HTR-8/SVneo (cell line): ENCODE data around the gene PLPPR5.

Source experiments
- DNase-seq: peaks from one replicate; pipeline ENCODE4 v3.0.0; 2011; ENCODE audit warnings: low spot score, mixed read lengths; ENCODE audit not compliant: insufficient read length
- FAIRE-seq: peaks from 2 replicates; lab custom pipeline; 2011; peaks lifted over from hg19 to GRCh38; lab: Jason Lieb, UNC

PLPPR5 gene

GRCh38 chr1:98975113-98975512 lies 29.5 kb downstream of the PLPPR5 start:
- DNase-seq = no peak
- no peak for FAIRE-seq

GRCh38 chr1:98969798-98970490 lies 34.7 kb downstream of the PLPPR5 start:
- DNase-seq = no peak
- FAIRE-seq = no peak

- DNase-seq (no peak), FAIRE-seq (no peak)
These were observed 37.5 kb downstream of the PLPPR5 start for GRCh38 chr1:98967122-98967521.

- no peak for FAIRE-seq
- no peak for DNase-seq
These were observed 39.3 kb downstream of the PLPPR5 start for GRCh38 chr1:98965394-98965793.

- DNase-seq = no peak
- FAIRE-seq = no peak
These were observed 40.5 kb downstream of the PLPPR5 start for GRCh38 chr1:98964198-98964597.

- no peak for FAIRE-seq
These were observed 41.5 kb downstream of the PLPPR5 start for GRCh38 chr1:98963064-98963758.

GRCh38 chr1:98962156-98962555 lies 42.5 kb downstream of the PLPPR5 start:
- FAIRE-seq (no peak), DNase-seq (no peak)

More at GRCh38 chr1:98963064-98963758, 41.5 kb downstream of the PLPPR5 start:
- DNase-seq = no peak

- FAIRE-seq = no peak
- no peak for DNase-seq
These were observed 55.0 kb downstream of the PLPPR5 start for GRCh38 chr1:98949621-98950020.

- no peak for DNase-seq
- no peak for FAIRE-seq
These were observed 55.5 kb downstream of the PLPPR5 start for GRCh38 chr1:98949166-98949565.

- DNase-seq = no peak
- FAIRE-seq = no peak
These were observed 57.6 kb downstream of the PLPPR5 start for GRCh38 chr1:98947071-98947470.

- FAIRE-seq (no peak), DNase-seq (peak; percentile 4)
These were observed 64.0 kb downstream of the PLPPR5 start for GRCh38 chr1:98940722-98941079.

- FAIRE-seq = no peak
These were observed 64.5 kb downstream of the PLPPR5 start for GRCh38 chr1:98940069-98940721.

GRCh38 chr1:98939471-98939870 lies 65.2 kb downstream of the PLPPR5 start:
- FAIRE-seq (no peak), DNase-seq (no peak)

More at GRCh38 chr1:98940069-98940721, 64.5 kb downstream of the PLPPR5 start:
- DNase-seq = no peak

- FAIRE-seq (no peak), DNase-seq (no peak)
These were observed 67.3 kb downstream of the PLPPR5 start for GRCh38 chr1:98937347-98937746.

GRCh38 chr1:98932184-98932583 lies 72.5 kb downstream of the PLPPR5 start:
- FAIRE-seq (no peak), DNase-seq (no peak)

GRCh38 chr1:98931128-98931835 lies 73.4 kb downstream of the PLPPR5 start:
- no peak for FAIRE-seq
- DNase-seq = no peak

GRCh38 chr1:98929437-98929836 lies 75.2 kb downstream of the PLPPR5 start:
- FAIRE-seq (no peak), DNase-seq (no peak)

- FAIRE-seq (no peak), DNase-seq (no peak)
These were observed 78.1 kb downstream of the PLPPR5 start for GRCh38 chr1:98926597-98926996.

GRCh38 chr1:98924977-98925376 lies 79.7 kb downstream of the PLPPR5 start:
- FAIRE-seq = no peak
- DNase-seq = no peak

- no peak for DNase-seq
- FAIRE-seq = no peak
These were observed 81.0 kb downstream of the PLPPR5 start for GRCh38 chr1:98923667-98924066.

GRCh38 chr1:98921817-98922216 lies 82.8 kb downstream of the PLPPR5 start:
- FAIRE-seq = no peak
- DNase-seq = no peak
